Psoas muscle (tissue), 8 donors: Measurements from ENCODE around the gene DNMT3B. TPM values are rescaled to one million over a fixed set of nuclear protein-coding genes. Genes with fewer than 3 reads are reported as not detected.
"Not testable (repeated sequence)": the region's sequence is repeated elsewhere in the genome, so short reads cannot be mapped to it uniquely, and the experiment has no call there.

Source experiments
- ATAC-seq, 4 donors: fragments of 200-7000 bp; cut with Tn5 transposase; one replicate each; pipeline ENCODE4 v1.9.1; 2020; ENCODE audit warnings: moderate library complexity in 3 of 4, mild to moderate bottlenecking in 2 of 4
- DNase-seq, 2 donors: peaks; one replicate each; pipeline ENCODE4 v3.0.0-alpha.2; 2020
- H3K27ac ChIP-seq: fragments of 200-600 bp; one replicate; pipeline ENCODE4 v1.8.0; 2022
- H3K27me3 ChIP-seq, 3 donors: fragments of 200-600 bp in 1 of 3; one replicate each; pipeline versions ENCODE4 v1.6.1 to v1.8.0; 2013 to 2022; ENCODE audit warnings: low read length in 2 of 3, mild to moderate bottlenecking in 2 of 3, moderate library complexity in 1 of 3; ENCODE audit not compliant: insufficient read depth in 3 of 3
- H3K36me3 ChIP-seq, 2 donors: fragments of 200-600 bp in 1 of 2; one replicate each; pipeline versions ENCODE4 v1.6.1 to v1.8.0; 2013 to 2022; ENCODE audit warnings: low read depth in 1 of 2, mild to moderate bottlenecking in 1 of 2, moderate library complexity in 1 of 2; ENCODE audit not compliant: insufficient read depth in 1 of 2
- H3K4me1 ChIP-seq: fragments of 200-600 bp; one replicate; pipeline ENCODE4 v1.8.0; 2022
- H3K4me3 ChIP-seq: fragments of 200-600 bp; one replicate; pipeline ENCODE4 v1.8.0; 2022; ENCODE audit warnings: mild to moderate bottlenecking
- H3K9me3 ChIP-seq: fragments of 200-600 bp; one replicate; pipeline ENCODE4 v1.8.0; 2022
- whole genome bisulfite sequencing, 3 donors: extraction: QIAGEN DNeasy Blood & Tissue Kit; methylation state at CpG; one replicate each; pipeline versions ENCODE4 v1.1.6 to v1.1.7; 2013; 5-methylcytosine and 5-hydroxymethylcytosine counted together
- intact Hi-C, 2 donors: fragments of 100-400 bp; cut with DNase I; formaldehyde crosslinking; loops; one replicate each; pipeline versions ENCODE4 v1.11.0 to v1.14.2; 2022
- polyA plus RNA-seq, 3 donors: library from polyadenylated mRNA; stranded (reverse); fragments of 200-250 nt; gene quantifications; one replicate each; pipeline ENCODE4 v1.2.3, GENCODE V29; 2013
- total RNA-seq, 4 donors: library from RNA; stranded (reverse); fragmentation: NEBNext Ultra II Directional in 2 of 4; extraction: Animal tissue kit (Norgen Biotek cat#: 25700) in 2 of 4; gene quantifications; one replicate each; pipeline versions ENCODE4 v1.2.1 to v1.2.4, GENCODE V29; 2021 to 2023
- TF ChIP-seq, protein P1 (sequence below): fragments of 200-600 bp; IDR thresholded peaks from one replicate; pipeline ENCODE4 v1.8.0; 2022; ENCODE audit warnings: antibody characterized with exemption
- donor health status: healthy with polysubstance abuse.
- donor health status: DM: no; HTN: no; CAD: no; lungs with moderate emphysema.
- donor health status: Bipolar disorder and iron deficiency.
- donor health status: healthy.
- donor health status: DM: yes; HTN: yes; CAD: no.
- donor health status: DM: no; HTN: no; CAD: no.
- donor health status: DM: no; HTN: no; CAD: no.
- donor health status: DM: yes; HTN: yes; CAD: no.

The DNMT3B gene
- total and polyA plus RNA-seq, 7 donors: 0.08 to 0.64 (median 0.17) TPM

DNA sequence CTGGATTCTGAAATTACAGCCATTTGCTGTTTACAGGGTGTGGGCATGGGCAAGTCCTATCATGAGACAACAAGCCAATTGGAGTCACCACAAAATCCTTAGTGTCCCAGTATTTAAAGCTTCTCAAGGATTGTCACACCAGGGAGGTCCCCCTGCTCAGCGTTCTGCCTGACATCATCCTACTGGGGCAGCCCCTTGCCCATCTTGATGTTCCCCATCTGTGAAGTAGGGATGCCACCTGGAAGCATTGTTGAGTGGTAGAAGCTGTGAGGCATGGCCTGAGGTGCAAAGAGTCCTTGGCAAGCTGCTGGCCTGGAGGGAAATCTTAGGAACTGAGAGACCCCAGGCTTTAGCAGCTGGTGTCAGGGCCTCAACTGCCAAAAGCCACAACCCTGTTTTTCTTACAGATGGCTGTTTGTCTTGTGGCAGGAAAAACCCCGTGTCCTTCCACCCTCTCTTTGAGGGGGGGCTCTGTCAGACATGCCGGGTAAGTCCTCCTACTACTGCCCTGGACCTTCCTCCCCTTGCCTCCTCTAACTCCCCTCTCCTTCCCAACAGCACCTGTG, 34.3 kb downstream of the DNMT3B start:
- H3K27ac ChIP-seq: no peak overlapping the region
- WGBS, 3 donors: 48 to 63% (median 57%) methylated on average over 3 of the region's 3 CpGs

DNA sequence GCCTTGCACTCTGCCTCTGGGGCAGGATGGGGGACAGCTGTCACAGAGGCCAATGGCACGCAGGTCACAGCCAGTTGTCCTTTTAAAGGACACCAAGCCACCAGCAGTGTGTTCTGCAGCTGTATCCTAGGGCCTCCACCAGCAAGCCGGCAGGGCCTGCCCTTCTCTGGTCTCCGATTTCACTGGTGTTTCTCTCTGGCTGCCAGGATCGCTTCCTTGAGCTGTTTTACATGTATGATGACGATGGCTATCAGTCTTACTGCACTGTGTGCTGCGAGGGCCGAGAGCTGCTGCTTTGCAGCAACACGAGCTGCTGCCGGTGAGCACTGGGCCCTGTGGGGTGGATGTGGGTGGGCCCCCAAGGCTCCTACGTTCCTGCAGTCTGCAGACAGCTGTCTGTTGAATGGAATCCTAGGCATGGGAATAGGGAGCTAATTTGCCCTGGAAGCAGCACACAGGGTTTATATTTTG, 34.8 kb downstream of the DNMT3B start:
- peak in 2 of 4 donors; percentile 27 to 68 for ATAC-seq
- Histone ChIP-seq H3K36me3 (no peaks in the 10 kb centered on the region), H3K27ac (no peak overlapping the region), H3K4me1 (no peaks in the 10 kb centered on the region), H3K4me3 (no peak overlapping the region), H3K27me3 (no peaks in the 10 kb centered on the region), H3K9me3 (no peaks in the 10 kb centered on the region)
- TF ChIP-seq, protein P1, sequence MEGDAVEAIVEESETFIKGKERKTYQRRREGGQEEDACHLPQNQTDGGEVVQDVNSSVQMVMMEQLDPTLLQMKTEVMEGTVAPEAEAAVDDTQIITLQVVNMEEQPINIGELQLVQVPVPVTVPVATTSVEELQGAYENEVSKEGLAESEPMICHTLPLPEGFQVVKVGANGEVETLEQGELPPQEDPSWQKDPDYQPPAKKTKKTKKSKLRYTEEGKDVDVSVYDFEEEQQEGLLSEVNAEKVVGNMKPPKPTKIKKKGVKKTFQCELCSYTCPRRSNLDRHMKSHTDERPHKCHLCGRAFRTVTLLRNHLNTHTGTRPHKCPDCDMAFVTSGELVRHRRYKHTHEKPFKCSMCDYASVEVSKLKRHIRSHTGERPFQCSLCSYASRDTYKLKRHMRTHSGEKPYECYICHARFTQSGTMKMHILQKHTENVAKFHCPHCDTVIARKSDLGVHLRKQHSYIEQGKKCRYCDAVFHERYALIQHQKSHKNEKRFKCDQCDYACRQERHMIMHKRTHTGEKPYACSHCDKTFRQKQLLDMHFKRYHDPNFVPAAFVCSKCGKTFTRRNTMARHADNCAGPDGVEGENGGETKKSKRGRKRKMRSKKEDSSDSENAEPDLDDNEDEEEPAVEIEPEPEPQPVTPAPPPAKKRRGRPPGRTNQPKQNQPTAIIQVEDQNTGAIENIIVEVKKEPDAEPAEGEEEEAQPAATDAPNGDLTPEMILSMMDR: no peak
- DNase-seq: no peak
- WGBS, 3 donors: 42 to 53% (median 48%) methylated on average over 10 of the region's 10 CpGs
- intact Hi-C loops: no loop called here

More for the DNA sequence above, 34.3 kb downstream of the DNMT3B start:
- DNase-seq (no peak), ATAC-seq (no peak)
- Histone ChIP-seq H3K4me1 (no peaks in the 10 kb centered on the region), H3K27me3 (no peaks in the 10 kb centered on the region), H3K4me3 (no peak overlapping the region), H3K36me3 (no peaks in the 10 kb centered on the region), H3K9me3 (no peaks in the 10 kb centered on the region)
- TF ChIP-seq, protein P1: no peak
- intact Hi-C loops: no loop called here

DNA sequence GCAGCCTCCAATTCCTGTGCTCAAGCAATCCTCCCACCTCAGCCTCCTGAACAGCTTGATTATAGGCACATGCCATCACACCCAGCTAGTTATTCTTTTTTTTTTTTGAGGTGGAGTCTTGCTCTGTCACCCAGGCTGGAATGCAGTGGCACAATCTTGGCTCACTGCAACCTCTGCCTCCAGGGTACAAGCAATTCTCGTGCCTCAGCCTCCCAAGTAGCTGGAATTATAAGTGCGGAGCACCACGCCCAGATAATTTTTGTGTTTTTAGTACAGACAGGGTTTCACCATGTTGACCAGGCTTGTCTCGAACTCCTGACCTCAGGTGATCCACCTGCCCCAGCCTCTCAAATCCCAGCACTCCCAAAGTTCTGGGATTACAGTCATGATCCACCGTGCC, 35.4 kb downstream of the DNMT3B start:
- H3K36me3 ChIP-seq, intact Hi-C loops, DNase-seq, ATAC-seq, H3K27ac ChIP-seq, H3K9me3 ChIP-seq, H3K27me3 ChIP-seq, H3K4me1 ChIP-seq, H3K4me3 ChIP-seq: not testable (repeated sequence)
- WGBS, 3 donors: 92 to 94% (median 93%) methylated on average over 5 of the region's 5 CpGs

DNA sequence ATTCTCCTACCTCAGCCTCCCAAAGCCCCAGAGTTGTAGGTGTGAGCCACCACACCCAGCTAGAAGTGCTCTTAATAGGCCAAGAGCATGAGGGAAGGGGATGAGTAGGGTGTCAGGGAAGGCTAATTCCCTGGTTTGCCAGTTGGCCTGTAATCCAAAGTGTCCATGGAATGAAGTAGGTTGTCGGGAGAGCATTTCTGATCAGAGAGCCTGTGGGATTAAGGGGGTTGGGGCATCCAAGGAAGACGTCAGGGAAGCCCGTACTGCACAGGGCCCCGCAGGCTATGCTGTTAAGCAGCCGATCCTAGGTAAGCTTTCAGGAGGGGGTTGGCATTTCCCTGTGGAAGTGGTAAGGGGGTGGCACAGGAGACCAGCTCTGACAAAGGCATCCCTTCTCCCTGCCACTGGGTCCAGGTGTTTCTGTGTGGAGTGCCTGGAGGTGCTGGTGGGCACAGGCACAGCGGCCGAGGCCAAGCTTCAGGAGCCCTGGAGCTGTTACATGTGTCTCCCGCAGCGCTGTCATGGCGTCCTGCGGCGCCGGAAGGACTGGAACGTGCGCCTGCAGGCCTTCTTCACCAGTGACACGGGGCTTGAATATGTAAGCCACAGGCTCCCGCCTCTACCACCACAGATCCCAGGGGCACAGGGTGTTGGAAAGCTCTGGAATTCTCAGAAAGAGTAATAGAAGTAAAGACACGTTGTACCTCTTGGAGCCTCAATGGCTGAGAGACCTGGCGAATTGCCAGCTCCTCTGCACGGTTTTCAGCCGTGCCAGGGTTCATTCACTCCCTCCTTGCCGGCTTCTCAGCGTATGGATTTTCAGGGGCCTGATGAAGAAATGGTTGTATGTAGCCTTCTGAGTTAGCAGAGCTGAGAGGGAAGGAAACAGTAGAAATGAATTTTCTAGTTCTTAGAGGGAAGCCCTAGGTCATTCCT, 36.1 kb downstream of the DNMT3B start:
- peaks cover 0 to 4% of the 10 kb centered on the region in 2 donors for H3K36me3 ChIP-seq
- no peaks in the 10 kb centered on the region for H3K9me3 ChIP-seq
- 80 to 85% (median 82%) methylated on average over 23 of the region's 23 CpGs for WGBS, 3 donors
- no peak overlapping the region for H3K4me3 ChIP-seq
- TF ChIP-seq, protein P1: no peak
- H3K4me1 ChIP-seq: no peaks in the 10 kb centered on the region
- intact Hi-C loops: no loop called here
- DNase-seq (no peak), ATAC-seq (no peak)
- no peaks in the 10 kb centered on the region for H3K27me3 ChIP-seq
- H3K27ac ChIP-seq: no peak overlapping the region

DNA sequence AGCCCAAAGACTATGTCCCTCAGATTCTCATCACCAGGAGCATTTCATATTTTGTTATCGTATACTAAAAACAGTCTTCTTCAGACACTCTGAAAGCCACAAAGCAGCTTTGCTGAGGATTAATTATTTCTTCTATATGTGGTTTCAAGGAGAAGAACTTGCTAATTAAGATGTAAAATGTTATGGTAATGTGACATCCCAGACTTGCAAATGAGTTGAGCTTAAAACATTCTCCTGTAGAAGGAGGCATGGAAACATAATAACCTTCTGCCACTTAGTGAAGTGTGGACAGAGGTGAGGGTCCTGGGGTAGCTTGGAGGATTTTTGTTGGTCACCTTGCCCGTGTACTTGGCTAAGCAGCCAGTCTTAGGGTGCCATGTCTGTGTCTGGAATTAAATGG, 40.9 kb downstream of the DNMT3B start:
- H3K36me3 ChIP-seq: peaks cover 0 to 4% of the 10 kb centered on the region in 2 donors
- intact Hi-C loops: no loop called here
- H3K4me1 ChIP-seq: no peaks in the 10 kb centered on the region
- H3K27me3 ChIP-seq: no peaks in the 10 kb centered on the region
- ATAC-seq (no peak), DNase-seq (no peak)
- H3K27ac ChIP-seq: no peak overlapping the region
- TF ChIP-seq, protein P1: no peak
- no peaks in the 10 kb centered on the region for H3K9me3 ChIP-seq
- no peak overlapping the region for H3K4me3 ChIP-seq
- WGBS, 3 donors: 94 to 98% (median 97%) methylated on average over 2 of the region's 2 CpGs
